NCI-H526 (cell line): ENCODE measurements around the gene MED12L.

Experiments
- DNase-seq, 2 experiments: peaks; one replicate each; lab custom pipeline; 2025; lab: John Stamatoyannopoulos, UW

The MED12L gene

DNA sequence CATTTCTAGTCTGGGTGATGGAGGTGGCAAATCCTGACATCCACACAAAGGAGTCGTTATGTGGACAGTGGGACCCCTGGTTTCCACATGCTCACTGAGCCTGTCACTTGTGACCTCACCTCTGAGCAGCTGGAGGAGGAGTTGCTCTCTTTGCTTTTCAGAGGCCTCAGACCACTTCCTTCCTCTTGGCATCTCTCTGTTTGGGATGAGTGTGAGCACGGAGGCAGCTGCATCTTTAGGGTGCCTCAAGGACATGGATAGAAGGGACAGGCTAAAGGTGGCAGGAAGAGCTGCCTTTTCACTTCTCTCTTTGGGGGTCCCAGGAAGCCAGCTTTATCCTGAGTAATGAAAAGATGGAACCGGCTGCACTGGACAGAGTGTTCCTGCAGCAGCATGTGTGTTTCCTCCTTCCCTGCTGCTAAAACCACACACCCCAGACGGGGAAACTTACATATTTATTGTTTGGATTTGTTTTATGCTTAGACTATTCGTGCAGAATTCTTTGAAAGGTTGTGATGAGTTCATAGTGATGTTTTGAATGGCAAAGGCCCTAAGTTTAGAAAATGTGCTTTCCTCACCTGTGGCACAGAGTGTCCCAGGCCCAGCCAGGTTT, 85.8 kb downstream of the MED12L start:
- DNase-seq, result no peak

DNA sequence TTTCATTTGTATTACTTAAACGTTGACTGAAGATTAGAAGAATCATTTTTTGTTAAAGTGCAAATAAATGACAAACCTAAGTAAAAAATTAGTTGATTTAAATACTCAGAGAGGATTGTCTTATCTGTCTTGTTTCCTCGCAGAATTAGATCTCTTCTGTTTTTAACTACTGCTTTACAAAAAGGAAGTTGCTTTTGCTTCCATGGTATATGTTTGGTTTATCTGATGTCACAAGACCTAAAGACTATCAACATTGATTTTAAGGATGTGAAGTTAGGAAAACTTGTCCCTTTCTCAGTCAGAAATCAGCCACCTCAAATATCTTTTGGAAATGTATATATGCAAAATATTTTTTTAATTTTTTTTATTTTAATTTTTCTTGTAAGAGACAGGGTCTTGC, 88.9 kb downstream of the MED12L start:
- DNase-seq, result no peak

DNA sequence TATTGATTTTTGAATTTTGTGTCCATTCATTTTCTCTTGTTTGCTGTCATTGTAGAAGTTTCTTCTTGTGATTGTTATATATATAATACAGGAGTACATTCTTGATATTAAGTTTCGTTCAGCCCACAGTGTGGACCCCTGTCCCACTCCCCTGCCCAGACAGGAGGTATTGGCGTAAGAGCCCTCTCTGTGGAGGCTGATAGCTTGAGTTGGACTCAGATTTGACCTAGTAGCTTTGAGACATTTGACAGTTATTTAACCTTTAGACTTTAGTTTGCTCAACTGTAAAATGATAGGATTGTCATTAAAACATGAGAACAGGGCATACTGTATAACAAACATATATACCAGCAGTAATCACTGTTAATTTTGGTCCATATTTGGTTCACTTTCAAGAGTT, 90.5 kb downstream of the MED12L start:
- DNase-seq, result no peak

DNA sequence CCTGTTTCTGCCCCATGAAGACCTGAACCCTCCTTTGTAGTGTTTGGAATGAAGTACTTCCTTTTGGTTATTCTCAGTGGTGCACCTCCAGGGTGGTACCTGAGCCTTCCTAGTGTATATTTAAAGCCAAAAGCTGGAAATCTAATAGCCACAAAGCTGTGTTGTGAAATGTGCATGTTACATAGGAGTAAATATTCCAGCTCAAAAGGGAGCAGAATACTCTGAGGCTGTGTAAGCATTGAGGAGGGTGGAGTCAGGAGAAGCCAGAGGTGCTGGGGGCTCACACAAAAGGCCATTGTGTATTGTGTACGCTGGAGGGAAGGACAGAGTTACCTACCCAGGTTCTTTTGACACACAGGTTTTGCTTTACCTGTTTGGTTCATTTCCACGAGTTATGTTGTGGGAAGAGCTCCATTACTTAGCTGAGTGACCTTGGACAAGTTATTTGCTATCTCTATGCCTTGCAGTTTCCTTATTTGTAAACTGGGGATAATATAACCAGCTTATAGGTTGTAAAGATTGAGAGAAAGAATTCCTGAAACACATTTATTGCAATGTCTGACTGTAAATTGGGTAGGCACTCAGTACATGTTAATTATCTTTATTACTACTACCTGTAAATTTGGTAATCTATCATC, 92.9 kb downstream of the MED12L start:
- DNase-seq, result peak; percentile 85 to 91

DNA sequence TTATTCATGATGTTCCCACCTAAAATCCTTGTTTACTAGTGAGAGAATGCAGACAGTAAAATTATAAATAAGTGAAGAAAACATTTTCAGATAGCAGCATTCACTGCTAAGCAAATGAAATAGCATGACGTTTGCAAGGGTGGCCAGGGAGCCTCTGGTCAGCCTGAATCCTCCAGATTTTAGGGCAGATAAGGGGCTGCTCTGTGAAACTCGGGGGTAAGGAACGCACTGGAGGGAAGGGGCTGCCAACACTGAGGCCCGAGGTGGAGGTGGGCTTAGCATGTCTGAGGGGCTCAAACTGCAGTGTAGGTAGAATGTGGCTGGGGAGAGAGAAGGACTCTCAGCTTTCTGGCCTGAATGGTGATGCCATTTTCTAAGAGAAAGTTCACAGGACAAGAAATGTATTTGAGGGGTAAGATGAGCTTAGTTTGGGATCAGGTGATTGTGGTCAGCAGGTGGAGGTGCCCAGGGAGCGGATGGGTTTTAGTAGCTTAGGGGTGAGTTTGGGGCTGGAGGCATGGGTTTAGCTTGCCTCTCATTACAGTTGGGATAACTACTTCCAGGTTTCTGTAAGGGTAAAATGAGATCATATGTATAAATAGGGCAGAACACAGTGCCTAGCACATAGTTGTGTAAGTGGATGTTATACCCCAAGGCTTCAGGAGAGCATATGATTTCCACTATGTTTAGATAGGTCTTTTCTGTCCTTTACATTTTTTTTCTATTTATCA, 97.0 kb downstream of the MED12L start:
- no peak for DNase-seq

DNA sequence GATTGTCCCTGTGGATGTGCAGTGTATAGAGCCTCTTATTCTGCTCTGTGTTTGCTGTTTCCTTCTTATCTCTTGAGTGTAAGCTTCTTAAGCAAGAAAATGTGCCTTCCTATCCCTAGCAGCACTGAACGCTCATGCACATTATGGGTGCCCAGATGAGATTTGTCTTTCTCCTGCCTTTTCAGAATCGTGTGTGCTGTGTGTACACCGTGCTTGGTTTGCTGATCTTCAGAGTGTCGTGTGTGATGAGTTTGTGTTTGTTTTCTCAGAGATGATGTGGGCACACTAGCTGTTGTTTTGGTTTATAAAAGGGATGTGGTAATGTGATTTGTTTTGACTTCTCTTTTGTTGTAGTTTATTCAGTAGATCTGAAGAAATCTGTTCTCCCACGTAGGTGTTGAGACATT, 97.8 kb downstream of the MED12L start:
- no peak for DNase-seq

DNA sequence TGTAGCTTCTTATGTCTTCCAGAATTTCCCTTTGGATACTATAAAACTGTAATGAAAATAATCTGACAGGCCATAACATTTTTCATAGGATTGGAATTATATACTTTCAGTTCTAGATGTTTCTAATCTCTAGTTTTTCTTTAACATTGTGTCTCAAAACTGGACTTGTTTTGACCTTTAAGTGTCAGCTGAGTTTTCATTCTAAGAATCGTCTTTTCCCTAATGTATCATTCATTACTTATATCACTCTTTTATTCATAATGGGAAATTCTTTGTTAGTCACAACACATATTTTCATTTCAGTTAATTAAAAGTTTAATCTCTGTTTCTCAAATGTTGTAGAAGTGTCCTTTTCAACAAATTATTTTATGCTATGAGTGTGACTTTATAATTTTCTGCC, 105.6 kb downstream of the MED12L start:
- no peak for DNase-seq

DNA sequence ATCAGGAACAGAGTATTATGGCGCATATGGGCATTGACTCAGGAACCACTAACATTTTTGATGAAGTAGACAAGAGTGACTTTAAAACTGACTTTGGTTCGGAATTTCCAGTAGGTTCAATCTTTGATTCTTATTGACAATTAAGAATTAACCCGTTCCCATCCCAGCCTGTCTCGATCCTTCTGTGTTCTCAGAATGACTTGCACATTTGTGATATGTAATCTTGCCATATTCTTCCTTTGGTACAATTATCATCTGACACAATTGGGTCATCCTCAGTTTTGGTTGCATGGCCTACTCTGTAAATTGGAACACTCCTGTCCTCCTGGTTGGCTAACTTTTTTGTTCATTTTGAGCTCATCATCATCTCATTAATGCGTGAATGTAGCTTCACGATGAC, 107.1 kb downstream of the MED12L start:
- DNase-seq, result no peak

DNA sequence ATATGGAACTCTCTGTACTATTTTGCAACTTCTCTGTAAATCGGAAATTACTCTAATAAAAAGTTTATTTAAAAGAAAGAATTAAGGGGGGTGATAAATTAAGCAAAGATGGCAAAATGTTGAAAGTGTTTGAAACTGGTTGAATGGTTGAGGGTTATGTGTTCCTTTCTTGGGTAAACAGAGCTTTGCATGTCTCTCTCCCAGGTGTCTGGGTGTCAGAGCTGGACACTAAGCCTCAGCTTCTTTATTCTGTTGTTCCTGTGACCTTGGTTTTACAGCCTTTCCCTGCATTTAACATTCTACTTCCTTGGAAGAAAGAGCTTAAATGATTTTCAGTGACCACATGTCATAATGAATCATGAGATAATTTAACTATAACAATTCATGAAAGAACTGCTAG, 110.4 kb downstream of the MED12L start:
- peak in 1 of 2 experiments; percentile 56 for DNase-seq

DNA sequence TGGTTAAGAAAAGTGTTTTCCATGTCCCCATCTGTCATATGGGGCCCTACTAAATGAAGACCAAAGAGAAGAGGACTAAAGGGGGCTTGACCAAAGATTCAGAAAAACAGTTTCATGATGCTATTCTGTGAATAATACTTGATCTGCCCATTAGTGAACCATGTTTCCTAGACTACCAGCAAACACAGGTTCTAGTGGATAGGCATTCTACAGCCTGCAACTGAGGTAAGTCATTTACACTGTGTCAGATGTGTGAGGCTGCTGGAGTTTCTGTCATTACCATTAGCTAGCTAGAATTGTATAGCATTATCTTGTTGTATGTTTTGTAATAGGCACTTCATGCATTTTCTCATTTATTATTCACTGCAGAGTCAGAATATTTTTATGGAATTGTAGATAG, 111.0 kb downstream of the MED12L start:
- no peak for DNase-seq

DNA sequence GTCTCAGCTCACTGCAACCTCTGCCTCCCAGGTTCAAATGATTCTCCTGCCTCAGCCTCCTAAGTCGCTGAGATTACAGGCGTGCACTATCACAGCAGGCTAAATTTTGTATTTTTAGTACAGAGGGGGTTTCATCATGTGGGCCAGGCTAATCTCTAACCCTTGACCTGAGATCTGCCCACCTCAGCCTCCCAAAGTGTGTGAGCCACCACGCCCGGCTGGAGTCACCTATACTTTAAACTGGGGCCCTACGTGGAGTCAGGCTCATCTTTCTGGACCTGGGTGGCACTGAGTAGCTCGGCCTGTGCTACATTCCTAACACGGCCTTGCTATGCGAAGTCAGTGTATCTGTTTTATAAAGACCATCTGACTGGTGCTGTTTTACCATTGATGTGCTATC, 111.8 kb downstream of the MED12L start:
- no peak for DNase-seq

DNA sequence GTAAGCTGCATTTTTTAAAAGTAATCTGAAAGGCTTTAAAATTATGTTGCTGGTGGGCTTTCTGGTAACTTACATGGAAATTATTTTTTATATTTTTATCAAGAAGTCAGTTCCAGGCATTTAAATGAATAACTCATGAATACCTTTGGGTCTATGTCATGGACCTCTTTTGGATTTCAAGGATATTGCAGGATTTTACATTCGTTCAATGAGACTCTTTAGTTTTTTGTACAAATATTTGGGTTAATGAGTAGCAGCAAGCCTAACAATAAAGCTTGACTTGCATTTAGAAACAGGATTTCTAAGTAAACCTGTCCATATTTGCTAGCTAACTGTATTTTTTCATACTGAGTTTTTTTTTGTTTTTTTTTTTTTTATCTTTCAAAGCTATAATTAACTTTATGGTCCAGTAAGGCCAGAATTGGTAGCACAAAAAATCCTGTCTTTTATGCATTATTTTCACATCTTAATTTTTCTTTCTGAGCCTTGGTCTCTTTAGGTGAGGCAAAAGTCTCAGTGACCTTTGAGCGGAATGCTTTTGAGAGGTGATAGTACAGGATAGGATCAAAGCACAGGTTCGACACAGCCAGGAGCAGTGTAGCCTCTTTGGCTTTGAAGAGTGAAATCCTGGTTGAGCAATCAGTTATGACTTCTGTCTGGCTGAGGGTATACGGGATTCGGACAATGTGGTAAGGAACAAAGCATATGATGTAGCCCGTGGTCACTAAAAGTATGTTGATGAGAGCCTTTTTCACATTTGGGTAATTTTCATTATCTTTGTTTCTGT, 112.7 kb downstream of the MED12L start:
- no peak for DNase-seq

DNA sequence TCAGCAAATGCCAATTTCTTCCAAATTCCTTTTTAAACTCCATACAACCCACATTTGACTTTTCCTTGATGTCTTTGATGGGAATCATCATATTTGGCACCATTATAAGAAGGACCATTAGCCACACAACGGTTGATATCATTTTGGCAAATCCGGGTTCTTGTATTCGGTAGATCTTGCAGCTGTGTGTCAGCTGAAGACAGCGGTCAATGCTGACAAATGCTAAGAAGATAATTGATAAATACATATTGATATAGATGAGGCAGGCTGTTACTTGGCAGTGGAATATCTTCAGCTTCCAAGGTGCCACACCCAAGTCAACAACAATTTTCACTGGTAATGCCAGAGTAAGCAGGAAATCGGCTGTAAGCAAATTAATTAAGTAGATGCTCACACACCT, 113.4 kb downstream of the MED12L start:
- peak in 1 of 2 experiments; percentile 3 for DNase-seq

DNA sequence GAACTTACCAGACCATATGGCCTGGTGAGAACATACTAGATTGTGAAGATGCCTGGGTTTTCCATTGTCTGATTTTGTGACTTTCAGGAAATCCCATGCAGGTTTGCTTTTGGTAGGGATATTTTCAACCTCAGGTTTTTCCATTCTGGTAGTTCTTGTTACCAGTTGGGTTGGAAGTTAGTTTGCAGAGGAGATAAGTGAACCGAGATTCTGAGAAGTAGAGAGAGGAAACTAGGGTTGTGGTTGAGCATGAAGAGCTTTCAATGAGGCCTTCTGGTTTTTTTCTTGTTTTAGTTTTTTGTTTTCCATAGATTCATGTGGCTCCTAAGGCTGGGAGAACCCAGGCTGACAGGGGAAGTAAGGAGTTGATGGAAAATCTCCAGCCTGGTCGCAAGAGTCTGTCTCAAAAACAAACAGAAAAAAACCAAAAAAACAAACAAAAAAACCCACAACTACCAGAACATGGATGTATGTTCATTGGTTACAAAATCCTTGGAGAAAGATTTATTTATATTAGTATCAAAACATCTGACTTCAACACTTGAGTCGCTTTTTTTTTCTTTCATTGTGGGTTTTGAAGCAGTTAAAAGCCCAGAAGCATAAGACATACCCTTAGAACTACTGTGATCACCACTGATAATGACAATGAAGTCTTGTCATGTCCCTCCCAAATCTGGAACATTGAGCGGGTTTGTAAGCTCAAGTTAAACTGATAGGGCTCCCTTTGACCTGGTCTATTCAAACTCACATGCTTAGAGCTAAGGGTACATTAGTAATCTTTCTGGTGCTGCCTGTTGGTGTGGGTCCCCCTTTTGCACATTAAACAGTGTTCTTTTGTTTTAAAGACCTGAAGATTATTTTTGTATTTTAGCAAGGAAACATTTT, 114.3 kb downstream of the MED12L start:
- no peak for DNase-seq

DNA sequence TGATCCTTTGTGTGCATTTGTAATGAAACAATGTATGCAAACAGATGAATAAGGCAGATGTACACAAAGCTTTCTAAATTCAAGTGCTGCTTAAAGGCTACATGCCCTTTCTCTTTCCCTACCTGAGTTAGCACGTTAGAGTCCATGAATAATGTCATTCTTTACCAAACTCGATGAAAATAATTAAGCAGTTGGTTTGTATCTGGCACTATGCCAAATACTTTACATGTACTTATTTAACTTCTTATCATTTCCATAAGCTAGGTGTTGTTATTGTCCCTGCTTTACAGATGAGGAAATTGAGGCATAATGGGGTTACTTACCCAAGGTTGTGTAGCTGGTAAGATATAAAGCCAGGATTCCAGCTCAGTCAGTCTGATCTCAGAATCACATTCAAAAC, 115.1 kb downstream of the MED12L start:
- no peak for DNase-seq

DNA sequence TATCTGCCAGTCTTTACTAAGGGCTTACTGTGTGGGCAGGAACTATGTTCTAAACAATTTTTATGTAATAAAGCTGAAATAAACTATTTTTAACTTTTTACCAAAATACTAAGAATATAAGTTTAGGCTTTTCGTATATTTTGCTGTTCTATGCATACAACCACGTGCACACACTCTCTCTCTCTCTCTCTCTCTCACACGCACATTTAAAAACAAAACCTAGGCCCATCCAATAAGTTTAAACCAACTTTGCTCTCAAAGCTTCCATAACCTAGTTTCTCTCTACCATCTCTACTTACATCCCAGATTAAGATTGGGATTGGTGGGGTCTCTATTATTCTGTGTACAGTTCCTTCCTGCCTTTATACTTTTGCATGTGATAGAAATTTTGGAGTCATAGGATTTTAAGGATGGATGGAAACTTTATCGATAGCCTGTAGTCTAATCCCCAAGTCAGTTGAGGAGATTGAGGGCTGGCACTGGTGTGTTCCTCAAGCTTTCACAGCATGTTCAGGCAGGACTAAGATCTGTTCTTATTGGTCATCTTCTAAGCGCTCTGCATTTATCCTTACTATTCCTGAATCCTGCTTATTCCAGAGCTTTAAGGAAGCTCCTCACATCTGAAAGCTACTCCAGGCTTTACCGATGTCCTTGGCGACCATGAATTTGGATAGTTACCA, 115.7 kb downstream of the MED12L start:
- DNase-seq, result no peak

DNA sequence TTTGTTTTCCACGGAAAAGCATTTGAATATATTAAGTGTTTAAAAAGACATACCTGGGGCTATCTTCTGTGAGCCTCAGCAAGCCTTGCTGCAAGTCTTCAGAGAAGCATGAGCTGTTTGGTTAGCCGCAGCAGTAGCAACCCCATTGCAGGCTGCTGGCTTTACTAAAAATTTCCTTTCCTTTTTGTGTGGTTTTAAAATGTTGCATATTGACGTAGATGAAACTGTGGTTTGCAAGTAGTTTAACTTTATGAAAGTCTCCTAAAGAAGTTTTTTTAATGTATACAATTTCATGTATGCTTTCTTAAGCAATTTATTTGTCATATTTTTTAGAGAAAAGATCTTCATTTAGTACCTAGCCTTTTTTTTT, 117.6 kb downstream of the MED12L start, which contains the start of gene GPR171:
TSS of gene GPR171 (minus strand) at position 166 of the 370 bp plus-strand sequence. CDS start 3,830 bp downstream, outside the sequence.
- no peak for DNase-seq

DNA sequence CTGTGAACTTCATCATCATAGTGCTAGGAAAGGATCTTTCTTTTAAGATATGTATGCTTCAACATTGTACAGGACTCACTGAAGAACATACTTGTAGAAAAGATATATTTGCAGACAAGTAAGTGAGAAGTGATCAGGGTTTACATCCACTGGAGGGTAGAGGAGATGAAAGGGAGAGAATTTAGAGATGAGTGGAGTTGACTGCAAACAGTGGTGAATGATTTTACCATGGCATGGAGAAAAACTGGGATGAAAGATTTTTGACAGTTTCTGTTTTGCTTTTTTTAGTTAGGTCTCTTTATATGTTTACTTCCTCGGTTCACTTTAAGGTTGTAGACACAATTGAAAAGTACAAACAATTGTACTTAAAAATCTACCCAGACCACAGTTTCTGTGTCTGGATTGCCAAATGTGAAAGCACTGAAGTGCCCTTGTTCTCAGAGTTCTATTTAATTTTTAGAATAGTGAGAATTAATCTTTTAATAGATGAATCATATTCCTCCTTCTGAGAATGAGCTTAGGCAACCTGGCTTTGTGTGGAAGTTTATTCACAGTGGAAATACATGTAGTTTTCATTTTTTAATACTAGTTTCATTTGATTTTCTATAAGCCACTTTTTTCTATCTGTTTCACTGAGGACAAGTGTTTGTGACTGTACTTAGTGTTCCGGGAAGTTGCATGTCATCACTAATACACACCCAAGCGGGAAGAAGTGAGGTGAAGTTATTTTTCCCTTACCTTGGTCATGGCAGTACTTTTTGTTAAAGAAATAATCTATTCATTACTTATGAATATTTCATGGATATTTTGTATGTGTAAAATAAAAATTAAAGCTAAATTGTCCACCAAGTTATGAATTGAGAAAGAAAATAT, 119.3 kb downstream of the MED12L start:
- no peak for DNase-seq

DNA sequence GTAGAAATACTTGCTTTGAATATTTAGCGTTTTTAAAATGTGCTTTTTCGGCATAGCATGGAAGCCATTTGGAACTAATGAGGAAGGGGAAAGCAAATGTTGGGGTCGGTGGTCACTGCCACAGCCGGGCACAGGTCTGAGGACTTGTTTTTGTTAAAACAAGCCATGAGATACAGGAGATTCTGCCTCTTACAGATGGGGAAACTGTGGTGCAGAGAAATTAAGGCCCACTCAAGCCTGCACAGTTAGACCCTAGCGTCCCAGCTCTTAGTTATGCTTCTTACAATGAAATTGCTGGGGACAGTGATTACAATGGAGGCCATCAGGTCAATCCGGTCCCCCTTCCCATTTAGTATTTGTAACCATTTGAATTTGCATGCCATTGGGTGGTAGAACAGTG, 120.0 kb downstream of the MED12L start:
- DNase-seq, result no peak

DNA sequence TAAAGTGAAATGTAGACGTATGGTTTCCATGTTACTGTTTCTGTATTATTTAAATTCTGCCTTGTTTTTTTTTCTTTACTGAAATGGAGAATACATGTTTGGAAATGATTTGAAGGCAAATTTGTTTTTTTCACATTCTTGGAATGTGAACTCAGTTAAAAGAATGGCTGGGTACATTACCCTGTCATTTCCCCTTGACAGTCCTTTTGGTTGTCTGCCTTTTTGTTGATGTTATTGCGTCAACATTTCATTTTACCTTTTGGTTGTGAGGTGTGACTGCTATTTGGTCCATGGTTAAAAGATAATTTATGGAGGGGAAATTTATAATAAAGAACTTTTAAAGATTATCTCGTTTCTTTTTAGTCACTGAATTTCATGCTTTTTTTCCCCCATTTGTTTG, 120.7 kb downstream of the MED12L start:
- DNase-seq, result no peak
